K562 (cell line): ENCODE data around the gene HRAS. TPM values are rescaled to one million over a fixed set of nuclear protein-coding genes. Genes with fewer than 3 reads are reported as not detected.

Source experiments
- GTF2E2 ChIP-seq: fragments of 200-800 bp; sonication (Bioruptor generic); IDR thresholded peaks from 2 replicates; pipeline ENCODE4 v1.6.1; 2016; ENCODE audit warnings: missing genetic modification characterization, missing compliant biosample characterization
- TEAD1 ChIP-seq, 2 experiments: fragments of 450-650 bp in 1 of 2; sonication (generic) in 1 of 2; formaldehyde crosslinking; IDR thresholded peaks; 2 replicates each; pipeline versions ENCODE4 v1.4.0 to v1.8.0; 2020 to 2022; ENCODE audit warnings: mild to moderate bottlenecking in 2 of 2, missing genetic modification reagents in 1 of 2
- ZBTB17 ChIP-seq: fragments of 450-650 bp; formaldehyde crosslinking; IDR thresholded peaks from 2 replicates; pipeline ENCODE4 v1.4.0; 2020; ENCODE audit warnings: mild to moderate bottlenecking
- ZFP36 ChIP-seq: fragments of 150-350 bp; IDR thresholded peaks from 2 replicates; pipeline ENCODE4 v1.6.1; 2018; ENCODE audit warnings: low read length, low read depth; ENCODE audit not compliant: partially characterized antibody
- ZNF134 ChIP-seq: fragments of 250-450 bp; sonication (Bioruptor Pico); conservative IDR thresholded peaks from 2 replicates; pipeline ENCODE4 v1.4.0; 2020
- ZNF165 ChIP-seq: fragments of 250-450 bp; sonication (Bioruptor Pico); IDR thresholded peaks from 2 replicates; pipeline ENCODE4 v1.4.0; 2020; ENCODE audit warnings: borderline replicate concordance
- ZNF717 ChIP-seq: fragments of 250-450 bp; sonication (Bioruptor Pico); IDR thresholded peaks from 2 replicates; pipeline ENCODE4 v1.5.0; 2021
- polyA plus RNA-seq, 8 experiments: library from polyadenylated mRNA; depleted of rRNA in 4 of 8; stranded (reverse) in 5 of 8; unstranded in 3 of 8; fragments of >200 nt; fragmentation: Nextera tagmentation in 2 of 8; fragmentation: Illumina TruSeq in 1 of 8; extraction: Ambion mirVana in 2 of 8; extraction: Trizol in 1 of 8; gene quantifications; 2 replicates each; pipeline versions ENCODE4 v1.2.1 to v1.2.3, GENCODE V29; 2011 to 2014; ENCODE audit warnings: inconsistent platforms in 1 of 8, missing spikeins in 1 of 8
- total RNA-seq, 7 experiments: library from RNA; depleted of rRNA in 6 of 7; stranded (reverse); fragments of >200 nt in 6 of 7; fragmentation: Illumina TruSeq in 2 of 7; extraction: Trizol in 2 of 7; gene quantifications; 2 replicates each; pipeline versions ENCODE4 v1.2.1 to v1.2.3, GENCODE V29; 2011 to 2021; ENCODE audit warnings: low replicate concordance in 1 of 7
- TF ChIP-seq, protein P1 (sequence below): fragments of 450-650 bp; IDR thresholded peaks from 2 replicates; pipeline ENCODE4 v1.6.1; 2017; ENCODE audit warnings: antibody characterized with exemption, mild to moderate bottlenecking
- TF ChIP-seq, protein P2 (sequence below), 2 experiments: fragments of 450-650 bp; IDR thresholded peaks; 2 replicates each; pipeline ENCODE4 v1.6.1; 2016; ENCODE audit warnings: mild to moderate bottlenecking in 2 of 2, borderline replicate concordance in 1 of 2, low read depth in 1 of 2, moderate library complexity in 1 of 2
- TF ChIP-seq, protein P3 (sequence below): fragments of 250-450 bp; sonication (Bioruptor Pico); IDR thresholded peaks from 2 replicates; pipeline ENCODE4 v1.5.0; 2021
- TF ChIP-seq, protein P4 (sequence below): IDR thresholded peaks from 2 replicates; pipeline ENCODE4 v1.6.1; 2011; ENCODE audit warnings: borderline replicate concordance, low read depth, mild to moderate bottlenecking, moderate library complexity, low read length; ENCODE audit not compliant: insufficient read depth, poor library complexity, severe bottlenecking

Gene HRAS
- total and polyA plus RNA-seq, 9 of the 15 experiments (the other 6 are each of a cell fraction or from before 2014, with no cell fraction given): 2.8 to 73.5 (median 29.6) TPM

DNA sequence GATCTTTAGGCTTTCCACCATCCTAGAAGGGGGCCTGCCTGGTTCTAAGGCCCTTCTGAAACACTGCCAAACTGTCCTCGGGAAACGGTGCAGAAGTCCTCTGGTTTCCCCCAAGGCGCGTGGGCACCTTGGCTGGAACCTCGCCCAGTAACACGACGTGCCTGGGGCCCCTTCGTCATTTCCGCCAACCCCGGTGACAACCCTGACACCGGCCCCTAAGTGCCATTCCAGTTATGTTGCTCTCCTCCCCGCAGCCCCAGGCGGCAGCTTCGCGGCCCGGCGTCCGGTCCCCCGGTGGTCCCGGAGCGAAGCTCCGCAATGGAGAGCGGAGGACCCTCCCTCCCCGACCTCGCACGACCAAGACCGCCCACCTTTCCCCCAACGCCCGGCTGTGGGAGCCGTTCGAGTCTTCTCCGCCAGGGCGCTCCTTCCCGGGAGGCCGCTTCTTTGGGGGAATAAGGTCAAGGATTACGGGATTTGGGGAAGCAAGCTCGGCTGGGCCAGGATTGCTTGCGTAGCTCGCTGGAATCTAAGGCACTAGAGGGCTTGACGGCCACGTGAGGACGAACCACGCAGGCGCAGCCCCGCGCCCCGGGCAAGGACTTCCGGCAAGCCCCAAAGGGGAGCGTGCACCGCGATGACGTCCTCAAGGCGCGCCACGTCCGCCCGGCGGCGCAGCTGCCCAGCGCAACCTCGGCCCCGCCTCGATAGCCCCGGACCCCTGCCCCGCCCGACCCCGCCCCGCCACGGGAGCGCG is 29.0 kb downstream of the HRAS start (continued):
- TF ChIP-seq, protein P1, sequence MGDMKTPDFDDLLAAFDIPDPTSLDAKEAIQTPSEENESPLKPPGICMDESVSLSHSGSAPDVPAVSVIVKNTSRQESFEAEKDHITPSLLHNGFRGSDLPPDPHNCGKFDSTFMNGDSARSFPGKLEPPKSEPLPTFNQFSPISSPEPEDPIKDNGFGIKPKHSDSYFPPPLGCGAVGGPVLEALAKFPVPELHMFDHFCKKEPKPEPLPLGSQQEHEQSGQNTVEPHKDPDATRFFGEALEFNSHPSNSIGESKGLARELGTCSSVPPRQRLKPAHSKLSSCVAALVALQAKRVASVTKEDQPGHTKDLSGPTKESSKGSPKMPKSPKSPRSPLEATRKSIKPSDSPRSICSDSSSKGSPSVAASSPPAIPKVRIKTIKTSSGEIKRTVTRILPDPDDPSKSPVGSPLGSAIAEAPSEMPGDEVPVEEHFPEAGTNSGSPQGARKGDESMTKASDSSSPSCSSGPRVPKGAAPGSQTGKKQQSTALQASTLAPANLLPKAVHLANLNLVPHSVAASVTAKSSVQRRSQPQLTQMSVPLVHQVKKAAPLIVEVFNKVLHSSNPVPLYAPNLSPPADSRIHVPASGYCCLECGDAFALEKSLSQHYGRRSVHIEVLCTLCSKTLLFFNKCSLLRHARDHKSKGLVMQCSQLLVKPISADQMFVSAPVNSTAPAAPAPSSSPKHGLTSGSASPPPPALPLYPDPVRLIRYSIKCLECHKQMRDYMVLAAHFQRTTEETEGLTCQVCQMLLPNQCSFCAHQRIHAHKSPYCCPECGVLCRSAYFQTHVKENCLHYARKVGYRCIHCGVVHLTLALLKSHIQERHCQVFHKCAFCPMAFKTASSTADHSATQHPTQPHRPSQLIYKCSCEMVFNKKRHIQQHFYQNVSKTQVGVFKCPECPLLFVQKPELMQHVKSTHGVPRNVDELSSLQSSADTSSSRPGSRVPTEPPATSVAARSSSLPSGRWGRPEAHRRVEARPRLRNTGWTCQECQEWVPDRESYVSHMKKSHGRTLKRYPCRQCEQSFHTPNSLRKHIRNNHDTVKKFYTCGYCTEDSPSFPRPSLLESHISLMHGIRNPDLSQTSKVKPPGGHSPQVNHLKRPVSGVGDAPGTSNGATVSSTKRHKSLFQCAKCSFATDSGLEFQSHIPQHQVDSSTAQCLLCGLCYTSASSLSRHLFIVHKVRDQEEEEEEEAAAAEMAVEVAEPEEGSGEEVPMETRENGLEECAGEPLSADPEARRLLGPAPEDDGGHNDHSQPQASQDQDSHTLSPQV: peak; percentile 88
- peak; percentile 17 for TF ChIP-seq ZFP36
- TF ChIP-seq, protein P2, sequence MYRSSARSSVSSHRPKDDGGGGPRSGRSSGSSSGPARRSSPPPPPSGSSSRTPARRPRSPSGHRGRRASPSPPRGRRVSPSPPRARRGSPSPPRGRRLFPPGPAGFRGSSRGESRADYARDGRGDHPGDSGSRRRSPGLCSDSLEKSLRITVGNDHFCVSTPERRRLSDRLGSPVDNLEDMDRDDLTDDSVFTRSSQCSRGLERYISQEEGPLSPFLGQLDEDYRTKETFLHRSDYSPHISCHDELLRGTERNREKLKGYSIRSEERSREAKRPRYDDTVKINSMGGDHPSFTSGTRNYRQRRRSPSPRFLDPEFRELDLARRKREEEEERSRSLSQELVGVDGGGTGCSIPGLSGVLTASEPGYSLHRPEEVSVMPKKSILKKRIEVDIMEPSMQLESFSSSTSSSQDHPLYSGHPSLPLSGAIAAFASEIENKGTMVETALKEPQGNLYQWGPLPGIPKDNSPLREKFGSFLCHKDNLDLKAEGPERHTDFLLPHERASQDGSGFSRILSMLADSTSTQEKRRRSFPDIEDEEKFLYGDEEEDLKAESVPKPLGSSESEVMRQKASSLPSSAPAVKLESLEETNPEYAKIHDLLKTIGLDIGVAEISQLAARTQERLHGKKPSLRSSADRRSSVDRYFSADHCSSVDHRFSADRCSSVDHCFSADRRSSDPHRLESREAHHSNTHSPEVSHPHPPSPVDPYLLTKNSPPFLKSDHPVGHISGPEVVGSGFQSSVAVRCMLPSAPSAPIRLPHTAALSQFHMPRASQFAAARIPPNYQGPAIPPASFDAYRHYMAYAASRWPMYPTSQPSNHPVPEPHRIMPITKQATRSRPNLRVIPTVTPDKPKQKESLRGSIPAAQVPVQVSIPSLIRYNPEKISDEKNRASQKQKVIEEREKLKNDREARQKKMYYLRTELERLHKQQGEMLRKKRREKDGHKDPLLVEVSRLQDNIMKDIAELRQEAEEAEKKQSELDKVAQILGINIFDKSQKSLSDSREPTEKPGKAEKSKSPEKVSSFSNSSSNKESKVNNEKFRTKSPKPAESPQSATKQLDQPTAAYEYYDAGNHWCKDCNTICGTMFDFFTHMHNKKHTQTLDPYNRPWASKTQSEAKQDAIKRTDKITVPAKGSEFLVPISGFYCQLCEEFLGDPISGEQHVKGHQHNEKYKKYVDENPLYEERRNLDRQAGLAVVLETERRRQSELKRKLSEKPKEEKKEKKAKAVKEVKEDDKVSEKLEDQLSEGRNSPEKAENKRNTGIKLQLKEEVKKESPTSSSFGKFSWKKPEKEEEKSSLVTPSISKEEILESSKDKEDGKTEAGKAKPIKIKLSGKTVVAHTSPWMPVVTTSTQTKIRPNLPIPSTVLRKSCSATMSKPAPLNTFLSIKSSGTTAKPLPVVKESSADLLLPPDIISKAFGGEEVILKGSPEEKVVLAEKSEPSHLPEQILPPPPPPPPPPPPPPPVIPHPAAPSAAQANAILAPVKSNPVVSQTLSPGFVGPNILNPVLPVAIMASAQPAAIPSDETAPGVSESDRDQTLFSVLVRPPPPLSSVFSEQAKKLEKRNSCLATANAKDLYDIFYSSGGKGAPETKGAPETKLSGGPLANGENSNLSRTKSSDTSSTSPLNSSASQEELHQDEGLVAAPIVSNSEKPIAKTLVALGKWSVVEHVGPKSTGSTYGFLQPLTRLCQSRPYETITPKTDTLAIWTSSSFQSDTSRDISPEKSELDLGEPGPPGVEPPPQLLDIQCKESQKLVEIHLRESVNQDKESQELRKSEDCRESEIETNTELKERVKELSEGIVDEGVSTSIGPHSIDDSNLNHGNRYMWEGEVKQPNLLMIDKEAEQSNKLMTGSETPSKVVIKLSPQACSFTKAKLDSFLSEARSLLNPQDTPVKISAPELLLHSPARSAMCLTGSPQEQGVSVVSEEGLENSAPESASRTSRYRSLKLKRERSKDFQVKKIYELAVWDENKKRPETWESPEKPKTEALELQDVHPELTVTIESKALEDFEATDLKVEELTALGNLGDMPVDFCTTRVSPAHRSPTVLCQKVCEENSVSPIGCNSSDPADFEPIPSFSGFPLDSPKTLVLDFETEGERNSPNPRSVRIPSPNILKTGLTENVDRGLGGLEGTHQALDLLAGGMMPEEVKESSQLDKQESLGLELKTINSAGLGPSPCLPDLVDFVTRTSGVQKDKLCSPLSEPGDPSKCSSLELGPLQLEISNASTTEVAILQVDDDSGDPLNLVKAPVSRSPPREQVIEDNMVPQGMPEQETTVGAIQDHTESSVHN (IDR thresholded peaks at IDR 0.05; ENCODE audit: borderline replicate concordance in 1 of 2, low read depth in 1 of 2): no peak
- TF ChIP-seq ZBTB17 (CRISPR knock-in tag): peak; percentile 73
- TF ChIP-seq, protein P3, sequence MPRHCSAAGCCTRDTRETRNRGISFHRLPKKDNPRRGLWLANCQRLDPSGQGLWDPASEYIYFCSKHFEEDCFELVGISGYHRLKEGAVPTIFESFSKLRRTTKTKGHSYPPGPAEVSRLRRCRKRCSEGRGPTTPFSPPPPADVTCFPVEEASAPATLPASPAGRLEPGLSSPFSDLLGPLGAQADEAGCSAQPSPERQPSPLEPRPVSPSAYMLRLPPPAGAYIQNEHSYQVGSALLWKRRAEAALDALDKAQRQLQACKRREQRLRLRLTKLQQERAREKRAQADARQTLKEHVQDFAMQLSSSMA (CRISPR knock-in tag): no peak; the same call in 1 of the 2 replicates
- TF ChIP-seq TEAD1 (CRISPR knock-in tag; IDR thresholded peaks at IDR 0.05): peak in 1 of 2 experiments; percentile 56; a peak in 3 of 4 replicates
- TF ChIP-seq ZNF165 (CRISPR knock-in tag): no peak
- TF ChIP-seq ZNF134 (CRISPR knock-in tag): 0 out of 2 replicates have a peak, but pooled peaks have one; percentile 23
- TF ChIP-seq, protein P4, sequence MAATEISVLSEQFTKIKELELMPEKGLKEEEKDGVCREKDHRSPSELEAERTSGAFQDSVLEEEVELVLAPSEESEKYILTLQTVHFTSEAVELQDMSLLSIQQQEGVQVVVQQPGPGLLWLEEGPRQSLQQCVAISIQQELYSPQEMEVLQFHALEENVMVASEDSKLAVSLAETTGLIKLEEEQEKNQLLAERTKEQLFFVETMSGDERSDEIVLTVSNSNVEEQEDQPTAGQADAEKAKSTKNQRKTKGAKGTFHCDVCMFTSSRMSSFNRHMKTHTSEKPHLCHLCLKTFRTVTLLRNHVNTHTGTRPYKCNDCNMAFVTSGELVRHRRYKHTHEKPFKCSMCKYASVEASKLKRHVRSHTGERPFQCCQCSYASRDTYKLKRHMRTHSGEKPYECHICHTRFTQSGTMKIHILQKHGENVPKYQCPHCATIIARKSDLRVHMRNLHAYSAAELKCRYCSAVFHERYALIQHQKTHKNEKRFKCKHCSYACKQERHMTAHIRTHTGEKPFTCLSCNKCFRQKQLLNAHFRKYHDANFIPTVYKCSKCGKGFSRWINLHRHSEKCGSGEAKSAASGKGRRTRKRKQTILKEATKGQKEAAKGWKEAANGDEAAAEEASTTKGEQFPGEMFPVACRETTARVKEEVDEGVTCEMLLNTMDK: no peak
- TF ChIP-seq ZNF717: no peak
- TF ChIP-seq GTF2E2 (tag): no peak; the same call in 1 of the 2 replicates
